Nephron (organoid): ENCODE measurements around the gene TECPR1.

Experiments
- H3K27ac Mint-ChIP-seq, 3 experiments: 2 replicates each; pipeline ENCODE4 v1.8.0; 2020; ENCODE audit warnings: mixed read lengths in 3 of 3, mild to moderate bottlenecking in 2 of 3, moderate library complexity in 1 of 3
- H3K27me3 Mint-ChIP-seq: 2 replicates; pipeline ENCODE4 v1.8.0; 2021; ENCODE audit warnings: low read depth, mild to moderate bottlenecking, moderate library complexity, mixed read lengths
- H3K36me3 Mint-ChIP-seq: 2 replicates; pipeline ENCODE4 v1.8.0; 2020; ENCODE audit warnings: low read depth, mixed read lengths
- H3K4me1 Mint-ChIP-seq: 2 replicates; pipeline ENCODE4 v1.8.0; 2020; ENCODE audit warnings: mixed read lengths
- H3K4me3 Mint-ChIP-seq, 3 experiments: 2 replicates each; pipeline ENCODE4 v1.8.0; 2020; ENCODE audit warnings: mild to moderate bottlenecking in 3 of 3, mixed read lengths in 3 of 3, moderate library complexity in 2 of 3
- H3K9me3 Mint-ChIP-seq: 2 replicates; pipeline ENCODE4 v1.8.0; 2020; ENCODE audit warnings: mixed read lengths
- CTCF ChIP-seq, 3 experiments: fragments of 200-600 bp; sonication (generic); IDR thresholded peaks; one replicate each; pipeline ENCODE4 v1.5.0; 2021; ENCODE audit warnings: antibody characterized with exemption in 3 of 3; ENCODE audit not compliant: unreplicated experiment in 3 of 3

Gene TECPR1

GRCh38 chr7:98256431-98256830 is 4.4 kb upstream of the TECPR1 start:
- H3K9me3 Mint-ChIP-seq: no peaks in the 10 kb centered on the region
- H3K27me3 Mint-ChIP-seq: no peaks in the 10 kb centered on the region
- H3K4me3 Mint-ChIP-seq: no peak overlapping the region
- no peak for TF ChIP-seq CTCF (IDR thresholded peaks at IDR 0.05; ENCODE audit: unreplicated experiment in 3 of 3)
- peaks cover 10% of the 10 kb centered on the region for H3K36me3 Mint-ChIP-seq
- peaks cover 7% of the 10 kb centered on the region for H3K4me1 Mint-ChIP-seq
- H3K27ac Mint-ChIP-seq: no peak overlapping the region

- TF ChIP-seq CTCF (IDR thresholded peaks at IDR 0.05; ENCODE audit: unreplicated experiment in 3 of 3): no peak
- H3K27ac Mint-ChIP-seq: no peak overlapping the region
- H3K36me3 Mint-ChIP-seq: peaks cover 10% of the 10 kb centered on the region
- no peaks in the 10 kb centered on the region for H3K27me3 Mint-ChIP-seq
- no peaks in the 10 kb centered on the region for H3K9me3 Mint-ChIP-seq
- H3K4me3 Mint-ChIP-seq: peak overlapping the region; percentile 13 to 62 (median 50)
- H3K4me1 Mint-ChIP-seq: peaks cover 19% of the 10 kb centered on the region
These were observed 3.0 kb upstream of the TECPR1 start for GRCh38 chr7:98254951-98255610.

GRCh38 chr7:98254516-98254915 is 2.5 kb upstream of the TECPR1 start:
- no peak overlapping the region for H3K27ac Mint-ChIP-seq
- peaks cover 22% of the 10 kb centered on the region for H3K4me1 Mint-ChIP-seq
- peaks cover 10% of the 10 kb centered on the region for H3K36me3 Mint-ChIP-seq
- TF ChIP-seq CTCF (IDR thresholded peaks at IDR 0.05; ENCODE audit: unreplicated experiment in 3 of 3): no peak
- H3K9me3 Mint-ChIP-seq: no peaks in the 10 kb centered on the region
- H3K4me3 Mint-ChIP-seq: peak overlapping the region in 1 of 3 experiments; percentile 62
- no peaks in the 10 kb centered on the region for H3K27me3 Mint-ChIP-seq

GRCh38 chr7:98252425-98253054 is 508 bp upstream of the TECPR1 start:
- Mint-ChIP-seq H3K4me1 (peaks cover 27% of the 10 kb centered on the region), H3K4me3 (peak overlapping the region; percentile 95 to 97 (median 96)), H3K36me3 (peaks cover 10% of the 10 kb centered on the region), H3K27ac (peak overlapping the region in 2 of 3 experiments; percentile 35 to 63), H3K27me3 (no peaks in the 10 kb centered on the region), H3K9me3 (no peaks in the 10 kb centered on the region)
- no peak for TF ChIP-seq CTCF (IDR thresholded peaks at IDR 0.05; ENCODE audit: unreplicated experiment in 3 of 3)

GRCh38 chr7:98251231-98251600 is 816 bp downstream of the TECPR1 start:
- no peak for TF ChIP-seq CTCF (IDR thresholded peaks at IDR 0.05; ENCODE audit: unreplicated experiment in 3 of 3)
- Mint-ChIP-seq H3K36me3 (peaks cover 5% of the 10 kb centered on the region), H3K4me1 (peaks cover 27% of the 10 kb centered on the region), H3K27ac (peak overlapping the region; percentile 38 to 80 (median 49)), H3K9me3 (no peaks in the 10 kb centered on the region), H3K27me3 (no peaks in the 10 kb centered on the region), H3K4me3 (peak overlapping the region; percentile 95 to 97 (median 96))

- Mint-ChIP-seq H3K36me3 (peaks cover 5% of the 10 kb centered on the region), H3K27ac (peak overlapping the region; percentile 38 to 80 (median 55)), H3K4me1 (peaks cover 27% of the 10 kb centered on the region), H3K4me3 (peak overlapping the region; percentile 95 to 97 (median 96)), H3K9me3 (no peaks in the 10 kb centered on the region), H3K27me3 (no peaks in the 10 kb centered on the region)
- TF ChIP-seq CTCF (IDR thresholded peaks at IDR 0.05; ENCODE audit: unreplicated experiment in 3 of 3): no peak
These were observed 1.2 kb downstream of the TECPR1 start for GRCh38 chr7:98250789-98251188.
